Activated naive CD4-positive, alpha-beta T cell treated with Interleukin-2 at 50 U/mL for 16 hours (primary cell): Measurements from ENCODE around the gene NEMP1.
A peak's percentile ranks its signal among the peaks of the same experiment; 100 is the strongest.

Source experiments
- DNase-seq: peaks from one replicate; pipeline ENCODE4 v3.0.0-alpha.2; 2020

Gene NEMP1

GRCh38 chr12:57107456-57108155, 29.0 kb upstream of the NEMP1 start:
- DNase-seq, result no peak

GRCh38 chr12:57106021-57106708, 27.6 kb upstream of the NEMP1 start:
- no peak for DNase-seq

GRCh38 chr12:57105011-57105753, 26.6 kb upstream of the NEMP1 start:
- DNase-seq, result no peak

- no peak for DNase-seq
Observed at GRCh38 chr12:57104292-57104910, 25.8 kb upstream of the NEMP1 start.

- no peak for DNase-seq
Observed at GRCh38 chr12:57103856-57104255, 25.3 kb upstream of the NEMP1 start.

GRCh38 chr12:57101892-57102695, 23.5 kb upstream of the NEMP1 start:
- no peak for DNase-seq

- DNase-seq, result no peak
Observed at GRCh38 chr12:57099766-57100165, 21.2 kb upstream of the NEMP1 start.

GRCh38 chr12:57099047-57099714, 20.6 kb upstream of the NEMP1 start:
- DNase-seq, result no peak

- no peak for DNase-seq
Observed at GRCh38 chr12:57098546-57098945, 20.0 kb upstream of the NEMP1 start.

GRCh38 chr12:57097554-57097835, 18.9 kb upstream of the NEMP1 start:
- no peak for DNase-seq

GRCh38 chr12:57096748-57097553, 18.4 kb upstream of the NEMP1 start:
- DNase-seq, result no peak

GRCh38 chr12:57096099-57096572, 17.5 kb upstream of the NEMP1 start:
- DNase-seq, result no peak

GRCh38 chr12:57095440-57095839, 16.8 kb upstream of the NEMP1 start:
- DNase-seq, result no peak

- DNase-seq, result no peak
Observed at GRCh38 chr12:57094208-57095160, 15.9 kb upstream of the NEMP1 start.

GRCh38 chr12:57093415-57094207, 15.0 kb upstream of the NEMP1 start:
- peak; percentile 70 for DNase-seq

- no peak for DNase-seq
Observed at GRCh38 chr12:57092876-57093414, 14.4 kb upstream of the NEMP1 start.

- no peak for DNase-seq
Observed at GRCh38 chr12:57092529-57092862, 13.9 kb upstream of the NEMP1 start.

- DNase-seq, result no peak
Observed at GRCh38 chr12:57091638-57092528, 13.3 kb upstream of the NEMP1 start.
